ENCODE results near the gene EREG.

Gene EREG

DNA sequence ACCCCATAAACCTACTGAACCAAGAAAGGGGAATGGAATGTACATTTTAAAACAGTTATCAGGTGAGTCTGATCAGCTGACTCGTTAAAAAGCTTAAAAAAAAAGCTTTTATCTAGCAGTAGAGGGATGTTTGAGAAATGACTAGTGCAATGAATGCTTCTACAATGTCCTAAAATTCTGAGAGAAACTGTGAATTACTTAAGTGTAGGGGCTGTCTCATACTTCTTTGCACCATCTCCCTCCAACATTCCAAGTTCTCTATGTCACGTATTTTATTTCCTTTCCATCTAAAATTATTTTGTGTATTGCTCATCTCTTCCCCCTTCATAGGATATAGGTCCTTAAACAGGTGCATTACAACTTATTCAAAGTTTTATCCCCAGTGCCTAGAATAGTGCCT, 68.1 kb downstream of the EREG start:
- no peak for DNase-seq

DNA sequence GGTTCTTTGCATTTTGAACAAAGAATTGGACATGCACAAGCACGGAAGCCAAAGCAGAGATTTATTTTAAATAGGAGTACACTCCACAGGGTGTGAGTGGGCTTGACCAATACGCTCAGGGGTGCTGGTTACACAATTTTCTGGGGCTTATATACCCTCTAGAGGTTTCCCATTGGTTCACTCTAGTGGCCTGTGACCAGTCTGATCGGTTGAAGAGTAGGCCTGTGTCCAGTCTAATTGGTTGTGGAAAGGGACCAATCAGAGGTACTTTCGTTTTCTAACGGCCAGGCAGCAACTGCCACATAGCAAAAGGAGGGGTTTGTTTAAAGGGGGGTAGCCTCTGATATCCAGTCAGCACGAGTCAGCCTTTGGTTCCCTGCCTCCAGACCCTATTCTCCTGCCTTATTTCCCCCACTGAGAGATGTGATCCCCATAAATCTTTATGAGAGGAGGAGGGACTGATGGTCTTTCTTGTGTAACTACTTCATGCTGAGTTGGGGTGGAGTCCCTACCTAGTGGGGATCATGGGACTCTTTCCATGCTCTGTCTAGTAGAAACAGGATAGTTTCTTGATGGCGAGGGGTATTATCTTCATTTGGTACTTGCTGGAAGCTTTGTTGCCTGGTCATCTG, 68.7 kb downstream of the EREG start:
- DNase-seq, result no peak

DNA sequence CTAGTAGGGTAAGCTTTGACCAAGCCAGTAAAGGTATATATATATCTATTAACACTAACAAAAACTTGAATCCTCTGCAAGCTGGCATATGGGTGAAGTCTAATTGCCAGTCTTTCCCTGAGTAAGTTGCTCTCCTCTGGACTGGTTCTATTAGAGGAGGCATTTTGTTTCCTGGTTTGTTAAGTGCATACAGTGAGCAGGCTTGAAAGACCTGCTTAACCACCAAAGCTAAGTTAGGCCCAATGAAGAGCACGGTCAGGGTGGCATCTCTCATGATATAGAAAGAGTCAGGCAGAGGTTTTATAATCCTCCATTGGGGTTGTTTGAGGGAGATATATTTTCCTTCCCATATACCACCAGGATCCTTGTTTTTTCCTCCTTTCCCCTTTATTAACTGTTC, 70.4 kb downstream of the EREG start:
- no peak for DNase-seq

DNA sequence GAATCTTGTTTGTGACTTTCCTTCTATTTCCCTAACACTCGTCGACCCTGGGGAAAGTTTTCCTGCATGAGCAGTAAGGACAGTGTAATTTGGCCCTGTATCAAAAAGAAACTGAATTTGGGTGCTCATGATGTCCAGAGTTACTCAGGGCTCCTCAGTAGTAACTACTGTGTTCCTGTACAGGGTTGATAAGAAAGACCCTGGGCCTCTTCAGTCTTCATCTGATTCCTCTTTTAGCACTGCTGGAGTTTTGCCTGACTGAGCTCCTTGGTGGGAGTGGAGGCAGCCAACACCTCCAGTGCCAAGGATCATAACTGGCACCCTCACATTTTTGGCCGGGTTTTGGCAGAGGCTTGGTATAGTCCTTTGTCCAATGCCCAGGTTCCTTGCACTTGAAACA, 72.9 kb downstream of the EREG start:
- no peak for DNase-seq

Measured in stimulated activated CD4-positive, alpha-beta T cell treated with anti-CD3 and anti-CD28 coated beads, Interleukin-4, amount 100 ng/mL, for 4 hours (primary cell).